HepG2 (cell line): ENCODE data around the gene LCTL. TPM values are rescaled to one million over a fixed set of nuclear protein-coding genes. Genes with fewer than 3 reads are reported as not detected.

ENCODE experiments used
- BRD4 ChIP-seq: sonication (generic); formaldehyde crosslinking; IDR thresholded peaks from 2 replicates; pipeline ENCODE4 v1.4.0; 2020; ENCODE audit warnings: missing genetic modification reagents
- ERF ChIP-seq: IDR thresholded peaks from 2 replicates; pipeline ENCODE4 v1.6.1; 2018; ENCODE audit warnings: missing biosample characterization, missing genetic modification reagents
- HOXA5 ChIP-seq: sonication (generic); formaldehyde crosslinking; IDR thresholded peaks from 2 replicates; pipeline ENCODE4 v1.4.0; 2020; ENCODE audit warnings: missing genetic modification reagents
- SKI ChIP-seq: fragments of 450-650 bp; IDR thresholded peaks from one replicate; pipeline ENCODE4 v1.6.1; 2018; ENCODE audit warnings: mild to moderate bottlenecking; ENCODE audit not compliant: partially characterized antibody
- ZMYM4 ChIP-seq: sonication (generic); formaldehyde crosslinking; IDR thresholded peaks from 2 replicates; pipeline ENCODE4 v1.8.1; 2023; ENCODE audit warnings: mild to moderate bottlenecking, missing genetic modification reagents
- ZNF367 ChIP-seq: sonication (generic); formaldehyde crosslinking; IDR thresholded peaks from 2 replicates; pipeline ENCODE4 v1.4.0; 2020; ENCODE audit warnings: missing genetic modification reagents, borderline replicate concordance
- ZNF749 ChIP-seq: sonication (generic); formaldehyde crosslinking; IDR thresholded peaks from 2 replicates; pipeline ENCODE4 v1.8.0; 2022; ENCODE audit warnings: mild to moderate bottlenecking, missing genetic modification reagents, moderate library complexity, borderline replicate concordance
- polyA plus RNA-seq, 8 experiments: library from polyadenylated mRNA; depleted of rRNA in 3 of 8; stranded (reverse) in 7 of 8; unstranded in 1 of 8; fragments of >200 nt; fragmentation: Illumina TruSeq in 4 of 8; extraction: Trizol in 4 of 8; gene quantifications; 2 replicates each; pipeline versions ENCODE4 v1.2.1 to v1.2.3, GENCODE V29; 2011 to 2016; ENCODE audit warnings: low read depth in 4 of 8, missing spikeins in 1 of 8, mixed read lengths in 1 of 8; ENCODE audit not compliant: insufficient read depth in 1 of 8
- total RNA-seq, 5 experiments: library from RNA; depleted of rRNA; stranded (reverse); fragments of >200 nt; fragmentation: Illumina TruSeq; extraction: Trizol; gene quantifications; 2 replicates each; pipeline ENCODE4 v1.2.3, GENCODE V29; 2016; ENCODE audit warnings: low read depth in 1 of 5
- TF ChIP-seq, protein P1 (sequence below): sonication (generic); formaldehyde crosslinking; IDR thresholded peaks from 2 replicates; pipeline ENCODE4 v1.9.0; 2022; ENCODE audit warnings: low read depth, missing genetic modification reagents
- TF ChIP-seq, protein P2 (sequence below): sonication (generic); formaldehyde crosslinking; IDR thresholded peaks from 2 replicates; pipeline ENCODE4 v1.9.0; 2021; ENCODE audit warnings: missing genetic modification reagents, mild to moderate bottlenecking, borderline replicate concordance
- TF ChIP-seq, protein P3 (sequence below): sonication (generic); formaldehyde crosslinking; IDR thresholded peaks from 2 replicates; pipeline ENCODE4 v1.5.1; 2020; ENCODE audit warnings: missing genetic modification reagents, mild to moderate bottlenecking, borderline replicate concordance

LCTL gene
- total and polyA plus RNA-seq, 2 of the 13 experiments (the other 11 are each of a cell fraction or from before 2014, with no cell fraction given): 0.96 to 1.4 TPM

GRCh38 chr15:66587020-66587419 is 21.2 kb upstream of the LCTL start (continued):
- TF ChIP-seq, protein P1, sequence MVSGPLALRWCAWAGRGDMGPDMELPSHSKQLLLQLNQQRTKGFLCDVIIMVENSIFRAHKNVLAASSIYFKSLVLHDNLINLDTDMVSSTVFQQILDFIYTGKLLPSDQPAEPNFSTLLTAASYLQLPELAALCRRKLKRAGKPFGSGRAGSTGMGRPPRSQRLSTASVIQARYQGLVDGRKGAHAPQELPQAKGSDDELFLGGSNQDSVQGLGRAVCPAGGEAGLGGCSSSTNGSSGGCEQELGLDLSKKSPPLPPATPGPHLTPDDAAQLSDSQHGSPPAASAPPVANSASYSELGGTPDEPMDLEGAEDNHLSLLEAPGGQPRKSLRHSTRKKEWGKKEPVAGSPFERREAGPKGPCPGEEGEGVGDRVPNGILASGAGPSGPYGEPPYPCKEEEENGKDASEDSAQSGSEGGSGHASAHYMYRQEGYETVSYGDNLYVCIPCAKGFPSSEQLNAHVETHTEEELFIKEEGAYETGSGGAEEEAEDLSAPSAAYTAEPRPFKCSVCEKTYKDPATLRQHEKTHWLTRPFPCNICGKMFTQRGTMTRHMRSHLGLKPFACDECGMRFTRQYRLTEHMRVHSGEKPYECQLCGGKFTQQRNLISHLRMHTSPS (CRISPR knock-in tag): no peak
- no peak for TF ChIP-seq SKI
- TF ChIP-seq, protein P2, sequence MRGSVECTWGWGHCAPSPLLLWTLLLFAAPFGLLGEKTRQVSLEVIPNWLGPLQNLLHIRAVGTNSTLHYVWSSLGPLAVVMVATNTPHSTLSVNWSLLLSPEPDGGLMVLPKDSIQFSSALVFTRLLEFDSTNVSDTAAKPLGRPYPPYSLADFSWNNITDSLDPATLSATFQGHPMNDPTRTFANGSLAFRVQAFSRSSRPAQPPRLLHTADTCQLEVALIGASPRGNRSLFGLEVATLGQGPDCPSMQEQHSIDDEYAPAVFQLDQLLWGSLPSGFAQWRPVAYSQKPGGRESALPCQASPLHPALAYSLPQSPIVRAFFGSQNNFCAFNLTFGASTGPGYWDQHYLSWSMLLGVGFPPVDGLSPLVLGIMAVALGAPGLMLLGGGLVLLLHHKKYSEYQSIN (CRISPR knock-in tag): no peak
- no peak for TF ChIP-seq ZNF367
- TF ChIP-seq ZMYM4 (CRISPR knock-in tag): no peak
- no peak for TF ChIP-seq ERF (CRISPR knock-in tag)
- TF ChIP-seq, protein P3, sequence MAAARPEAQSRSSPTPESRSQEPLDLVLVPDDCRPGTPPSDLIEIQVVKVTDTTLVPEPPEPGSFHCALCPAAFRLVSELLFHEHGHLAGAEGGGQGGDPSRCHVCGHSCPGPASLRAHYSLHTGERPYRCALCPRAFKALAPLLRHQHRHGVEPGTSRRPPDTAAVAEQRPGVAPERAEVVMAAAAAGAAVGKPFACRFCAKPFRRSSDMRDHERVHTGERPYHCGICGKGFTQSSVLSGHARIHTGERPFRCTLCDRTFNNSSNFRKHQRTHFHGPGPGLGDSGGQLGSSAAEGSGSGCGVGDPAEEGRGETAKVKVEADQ (CRISPR knock-in tag): no peak
- no peak for TF ChIP-seq BRD4 (CRISPR knock-in tag)
- TF ChIP-seq ZNF749 (CRISPR knock-in tag): no peak
- no peak for TF ChIP-seq HOXA5
